H1 (cell line): ENCODE data around the gene LTO1. TPM values are rescaled to one million over a fixed set of nuclear protein-coding genes. Genes with fewer than 3 reads are reported as not detected.

Experiments used
- CTCF ChIA-PET: fragments of 300-600 bp; sonication (Branson Sonifier 250); formaldehyde crosslinking; loops from one replicate; lab custom pipeline; 2021; ENCODE audit not compliant: partially characterized antibody; lab: Charles Lee
- POLR2A ChIA-PET: fragments of 300-600 bp; sonication (Branson Sonifier 250); formaldehyde crosslinking; loops from one replicate; lab custom pipeline; 2021; ENCODE audit warnings: inconsistent platforms; ENCODE audit not compliant: partially characterized antibody; lab: Charles Lee
- DNase-seq, 2 experiments: peaks; one replicate each; pipeline versions ENCODE4 v3.0.0 to v3.0.0-alpha.2; 2010 to 2022; ENCODE audit warnings: low spot score in 2 of 2, low read depth in 1 of 2, mixed read lengths in 1 of 2
- FAIRE-seq: peaks from 2 replicates; lab custom pipeline; 2011; peaks lifted over from hg19 to GRCh38; lab: Jason Lieb, UNC
- H2AFZ ChIP-seq: 2 replicates; pipeline ENCODE4 v1.8.1; 2012; ENCODE audit warnings: low read length, inconsistent platforms
- H2AK5ac ChIP-seq: 2 replicates; pipeline ENCODE4 v1.6.1; 2013; ENCODE audit warnings: low read depth, low read length
- H2BK120ac ChIP-seq: replicated peaks from 2 replicates; pipeline ENCODE3; 2013; ENCODE audit warnings: low read depth, low read length, inconsistent platforms
- H2BK12ac ChIP-seq: 2 replicates; pipeline ENCODE4 v1.6.1; 2013; ENCODE audit warnings: low read depth, low read length
- H2BK15ac ChIP-seq: 2 replicates; pipeline ENCODE4 v1.6.1; 2013; ENCODE audit warnings: low read length
- H2BK20ac ChIP-seq: 2 replicates; pipeline ENCODE4 v1.6.1; 2013; ENCODE audit warnings: low read length
- H2BK5ac ChIP-seq: 2 replicates; pipeline ENCODE4 v1.6.1; 2013; ENCODE audit warnings: low read depth, low read length
- H3K14ac ChIP-seq: 2 replicates; pipeline ENCODE4 v1.6.1; 2013; ENCODE audit warnings: inconsistent platforms; ENCODE audit not compliant: insufficient read length
- H3K18ac ChIP-seq: 2 replicates; pipeline ENCODE4 v1.6.1; 2013; ENCODE audit warnings: low read length; ENCODE audit errors: extremely low read depth
- H3K23ac ChIP-seq: 2 replicates; pipeline ENCODE4 v1.6.1; 2013; ENCODE audit warnings: inconsistent platforms; ENCODE audit not compliant: insufficient read length
- H3K23me2 ChIP-seq: 2 replicates; pipeline ENCODE4 v1.6.1; 2013; ENCODE audit warnings: low read depth, low read length
- H3K27ac ChIP-seq: 2 replicates; pipeline ENCODE4 v1.6.1; 2011; ENCODE audit warnings: low read depth, low read length, inconsistent platforms
- H3K27me3 ChIP-seq, 4 experiments: replicated peaks in 1 of 4; 1 replicate in 1 of 4; 2 replicates in 3 of 4; pipeline versions ENCODE4 v1.6.1 to v1.8.1; 2011 to 2013; ENCODE audit warnings: low read length in 3 of 4, mild to moderate bottlenecking in 3 of 4, inconsistent platforms in 2 of 4, mixed read lengths in 2 of 4, moderate library complexity in 1 of 4; ENCODE audit not compliant: control insufficient read depth in 3 of 4, insufficient read depth in 3 of 4; ENCODE audit errors: extremely low read depth in 1 of 4
- H3K36me3 ChIP-seq, 4 experiments: 2 replicates each; pipeline versions ENCODE4 v1.6.1 to v1.8.1; 2011 to 2013; ENCODE audit warnings: mild to moderate bottlenecking in 4 of 4, low read length in 3 of 4, moderate library complexity in 2 of 4, control low read depth in 1 of 4, inconsistent platforms in 1 of 4; ENCODE audit not compliant: insufficient read depth in 4 of 4, control insufficient read depth in 2 of 4
- H3K4ac ChIP-seq: replicated peaks from 2 replicates; pipeline ENCODE3; 2013; ENCODE audit warnings: low read length, low read depth, mixed read lengths, inconsistent platforms; ENCODE audit not compliant: insufficient read length
- H3K4me1 ChIP-seq, 4 experiments: replicated peaks in 1 of 4; 1 replicate in 1 of 4; 2 replicates in 3 of 4; pipeline versions ENCODE4 v1.6.1 to v1.8.1; 2011 to 2013; ENCODE audit warnings: low read length in 3 of 4, inconsistent platforms in 2 of 4, mixed read lengths in 1 of 4; ENCODE audit not compliant: insufficient read depth in 4 of 4, control insufficient read depth in 3 of 4
- H3K4me2 ChIP-seq, 2 experiments: 2 replicates each; pipeline versions ENCODE4 v1.6.1 to v1.8.1; 2011 to 2013; ENCODE audit warnings: low read depth in 2 of 2, low read length in 2 of 2, control low read depth in 1 of 2, inconsistent platforms in 1 of 2, mild to moderate bottlenecking in 1 of 2; ENCODE audit not compliant: insufficient read depth in 1 of 2
- H3K4me3 ChIP-seq, 4 experiments: fragments of 200-600, 300-600 bp in 1 of 4; sonication (generic), shearing (Covaris generic), sonication (Bioruptor Twin) in 1 of 4; 2 replicates each; pipeline versions ENCODE4 v1.5.1 to v1.8.1; 2011 to 2016; ENCODE audit warnings: low read length in 4 of 4, low read depth in 3 of 4, control low read depth in 2 of 4, inconsistent platforms in 2 of 4, mild to moderate bottlenecking in 2 of 4, mixed read lengths in 1 of 4, moderate library complexity in 1 of 4; ENCODE audit not compliant: insufficient read depth in 2 of 4; ENCODE audit errors: extremely low read depth in 1 of 4
- H3K56ac ChIP-seq: replicated peaks from 2 replicates; pipeline ENCODE3; 2013; ENCODE audit warnings: low read depth, mild to moderate bottlenecking, mixed read lengths, low read length, inconsistent platforms; ENCODE audit not compliant: insufficient read length
- H3K79me1 ChIP-seq: 2 replicates; pipeline ENCODE4 v1.6.1; 2013; ENCODE audit warnings: low read depth, low read length, control low read depth
- H3K79me2 ChIP-seq, 2 experiments: 2 replicates each; pipeline versions ENCODE4 v1.6.1 to v1.8.1; 2012 to 2013; ENCODE audit warnings: low read length in 2 of 2, mild to moderate bottlenecking in 2 of 2, inconsistent platforms in 1 of 2; ENCODE audit not compliant: insufficient read depth in 2 of 2, control insufficient read depth in 1 of 2
- H3K9ac ChIP-seq, 4 experiments: replicated peaks in 1 of 4; 1 replicate in 1 of 4; 2 replicates in 3 of 4; pipeline versions ENCODE4 v1.6.1 to v1.8.1; 2011 to 2013; ENCODE audit warnings: low read depth in 3 of 4, low read length in 3 of 4, control low read depth in 2 of 4, mild to moderate bottlenecking in 2 of 4, moderate library complexity in 2 of 4, inconsistent platforms in 1 of 4; ENCODE audit errors: extremely low read depth in 1 of 4
- H3K9me3 ChIP-seq, 2 experiments: 2 replicates each; pipeline versions ENCODE4 v1.6.1 to v1.8.1; 2012 to 2013; ENCODE audit warnings: mild to moderate bottlenecking in 2 of 2, moderate library complexity in 2 of 2, control low read depth in 1 of 2, inconsistent platforms in 1 of 2, low read depth in 1 of 2, low read length in 1 of 2, mixed read lengths in 1 of 2; ENCODE audit not compliant: insufficient read depth in 2 of 2
- H4K20me1 ChIP-seq, 2 experiments: replicated peaks in 1 of 2; 2 replicates each; pipeline versions ENCODE3 to v1.8.1; 2011 to 2013; ENCODE audit warnings: inconsistent platforms in 2 of 2, low read length in 2 of 2, mild to moderate bottlenecking in 1 of 2; ENCODE audit not compliant: insufficient read depth in 2 of 2, control insufficient read depth in 1 of 2
- H4K5ac ChIP-seq: 2 replicates; pipeline ENCODE4 v1.6.1; 2013; ENCODE audit warnings: low read length, low read depth, mixed read lengths, inconsistent platforms; ENCODE audit not compliant: insufficient read length
- H4K8ac ChIP-seq: 2 replicates; pipeline ENCODE4 v1.8.0; 2013; ENCODE audit warnings: mild to moderate bottlenecking, moderate library complexity, low read length, inconsistent platforms; ENCODE audit not compliant: insufficient read depth; ENCODE audit errors: extremely low read depth
- H4K91ac ChIP-seq: replicated peaks from 2 replicates; pipeline ENCODE3; 2013; ENCODE audit warnings: low read length, mixed read lengths, inconsistent platforms; ENCODE audit not compliant: insufficient read length
- ATF3 ChIP-seq: IDR thresholded peaks from 2 replicates; pipeline ENCODE4 v1.6.1; 2011; ENCODE audit warnings: low read depth, mild to moderate bottlenecking, low read length; ENCODE audit not compliant: insufficient read depth
- EZH2 ChIP-seq: fragments of 200-600 bp; sonication (generic); IDR thresholded peaks from 2 replicates; pipeline ENCODE4 v1.7.1; 2012; ENCODE audit warnings: low read depth, mild to moderate bottlenecking, moderate library complexity, low read length, inconsistent platforms; ENCODE audit not compliant: severe bottlenecking
- GABPA ChIP-seq: IDR thresholded peaks from 2 replicates; pipeline ENCODE4 v1.6.1; 2011; ENCODE audit warnings: mild to moderate bottlenecking, low read length, moderate library complexity, borderline replicate concordance; ENCODE audit not compliant: insufficient read depth
- KDM4A ChIP-seq: IDR thresholded peaks from one replicate; pipeline ENCODE4 v1.7.1; 2012; ENCODE audit warnings: low read depth, mild to moderate bottlenecking, moderate library complexity, low read length, inconsistent platforms; ENCODE audit not compliant: severe bottlenecking
- RNF2 ChIP-seq: fragments of 200-900, 300-1000 bp; sonication (generic); IDR thresholded peaks from 2 replicates; pipeline ENCODE4 v1.7.1; 2016; ENCODE audit warnings: borderline replicate concordance, low read depth, mild to moderate bottlenecking, antibody characterized with exemption, low read length; ENCODE audit not compliant: poor library complexity, severe bottlenecking; ENCODE audit errors: missing control alignments
- RXRA ChIP-seq: IDR thresholded peaks from 2 replicates; pipeline ENCODE4 v1.6.1; 2011; ENCODE audit warnings: low read depth, mild to moderate bottlenecking, low read length, moderate library complexity; ENCODE audit not compliant: insufficient read depth
- SIN3A ChIP-seq, 2 experiments: IDR thresholded peaks in 1 of 2; conservative IDR thresholded peaks in 1 of 2; 2 replicates each; pipeline ENCODE4 v1.6.1; 2011 to 2012; ENCODE audit warnings: low read length in 2 of 2, improper control_type of control experiment in 1 of 2, low read depth in 1 of 2, mild to moderate bottlenecking in 1 of 2
- TBP ChIP-seq: IDR thresholded peaks from 2 replicates; pipeline ENCODE4 v1.6.1; 2011; ENCODE audit warnings: low read depth, low read length, improper control_type of control experiment
- WGBS, 2 experiments: shearing (Covaris generic) in 1 of 2; methylation state at CpG; one replicate each; pipeline versions ENCODE4 v1.1.6 to v1.1.7; 2013 to 2015; ENCODE audit warnings: low lambda C conversion rate in 2 of 2, mixed read lengths in 2 of 2, inconsistent platforms in 1 of 2, low coverage in 1 of 2, missing lambda C conversion rate in 1 of 2; ENCODE audit not compliant: insufficient replicate concordance in 2 of 2, insufficient coverage in 1 of 2, insufficient read length in 1 of 2; ENCODE audit errors: extremely low coverage in 1 of 2, missing lambda C conversion rate in 1 of 2; 5-methylcytosine and 5-hydroxymethylcytosine counted together
- polyA plus RNA-seq, 7 experiments: library from polyadenylated mRNA; depleted of rRNA in 3 of 7; stranded (reverse) in 5 of 7; unstranded in 2 of 7; fragments of >200 nt in 5 of 7; fragments of 200-250 nt in 2 of 7; gene quantifications; 1 replicate in 5 of 7; 2 replicates in 1 of 7; 4 replicates in 1 of 7; pipeline versions ENCODE4 v1.2.1 to v1.2.3, GENCODE V29; 2011 to 2013; ENCODE audit warnings: missing spikeins in 2 of 7, mixed read lengths in 2 of 7
- total RNA-seq: library from RNA; stranded (reverse); fragmentation: NEBNext Ultra II Directional; extraction: Animal tissue kit (Norgen Biotek cat#: 25700); gene quantifications from 2 replicates; pipeline ENCODE4 v1.2.1, GENCODE V29; 2021

LTO1 gene
- total and polyA plus RNA-seq, 2 of the 8 experiments (the other 6 are each of a cell fraction or from before 2014, with no cell fraction given), result 15.4 to 21.3 TPM

- Histone ChIP-seq H2BK15ac (no peak overlapping the region), H4K5ac (no peak overlapping the region), H3K14ac (no peak overlapping the region), H3K27ac (no peak overlapping the region), H3K9me3 (no peaks in the 10 kb centered on the region), H3K79me2 (no peaks in the 10 kb centered on the region), H3K79me1 (0 out of 2 replicates have a peak, but pooled peaks cover 2% of the 10 kb centered on the region)
- no peak for FAIRE-seq
- TF ChIP-seq TBP (no peak), ATF3 (no peak), SIN3A (conservative IDR thresholded peaks at IDR 0.05 in 1 of 2, IDR thresholded peaks at IDR 0.05 in 1 of 2; ENCODE audit: low read depth in 1 of 2, low read length in 2 of 2) (no peak), EZH2 (no peak), GABPA (no peak), RNF2 (no peak), RXRA (no peak), KDM4A (no peak)
- TF ChIP-seq, all 59 proteins: peak for 0
- H3K9ac ChIP-seq, result no peak overlapping the region
- no peak overlapping the region for H2BK12ac ChIP-seq
- DNase-seq, result no peak
- no peak overlapping the region for H3K4me3 ChIP-seq
- peaks cover 0 to 9% (median under 1%) of the 10 kb centered on the region in 4 experiments; a peak in 4 of 8 replicates for H3K36me3 ChIP-seq
- H2BK120ac ChIP-seq, result no peak overlapping the region
- H3K23ac ChIP-seq, result no peak overlapping the region
- H3K23me2 ChIP-seq, result no peaks in the 10 kb centered on the region
- H3K4me1 ChIP-seq, result no peaks in the 10 kb centered on the region
- no peak overlapping the region for H3K18ac ChIP-seq
- no peak overlapping the region for H3K56ac ChIP-seq
- no peak overlapping the region for H4K8ac ChIP-seq
- no peaks in the 10 kb centered on the region for H3K27me3 ChIP-seq
- H3K4me2 ChIP-seq, result no peak overlapping the region
- ChIA-PET POLR2A (interaction anchor here (0.6 to 1.5 kb wide), 5 partner anchors 9 to 20 kb away, joined by 3 to 8 read pairs (median 3); partner anchors contain the start of gene LTO1), CTCF (interaction anchor here (0.6 to 1.6 kb wide), 5 partner anchors 9 to 371 kb away, joined by 3 to 7 read pairs (median 4); partner anchors contain the start of gene LTO1)
- H4K91ac ChIP-seq, result no peak overlapping the region
- H2BK5ac ChIP-seq, result no peak overlapping the region
- no peak overlapping the region for H2AFZ ChIP-seq
- H2BK20ac ChIP-seq, result no peak overlapping the region
- H2AK5ac ChIP-seq, result no peak overlapping the region
- H3K4ac ChIP-seq, result no peak overlapping the region
- peaks cover 0 to 2% of the 10 kb centered on the region in 2 experiments for H4K20me1 ChIP-seq
- WGBS, 2 experiments, result 92% methylated on average over 17 of the region's 17 CpGs; no CpG with 5 or more reads in 1 of the 2 experiments
Measured at GRCh38 chr11:69664103-69664775, 10.9 kb downstream of the LTO1 start.
